SK-N-SH (cell line): ENCODE data around the gene STAB1. TPM values are rescaled to one million over a fixed set of nuclear protein-coding genes. Genes with fewer than 3 reads are reported as not detected.

Experiments used
- CTCF ChIA-PET: fragments of 300-600, 350-600 bp; formaldehyde crosslinking; extraction: SDS; loops from one replicate; lab custom pipeline; 2021; lab: Yijun Ruan, JAX
- POLR2A ChIA-PET: fragments of 350-600 bp; sonication (Branson Sonifier 250); formaldehyde crosslinking; extraction: SDS; loops from one replicate; lab custom pipeline; 2020; ENCODE audit warnings: antibody characterized with exemption, inconsistent platforms; lab: Yijun Ruan, JAX
- DNase-seq: peaks from one replicate; pipeline ENCODE4 v3.0.0; 2012
- H2AFZ ChIP-seq: fragments of 200-600 bp; sonication (generic); 2 replicates; pipeline ENCODE4 v1.8.1; 2016; ENCODE audit warnings: antibody characterized with exemption, mild to moderate bottlenecking, low read depth
- H3F3A ChIP-seq: fragments of 200-600 bp; sonication (generic); replicated peaks from 2 replicates; pipeline ENCODE3; 2016; ENCODE audit warnings: antibody characterized with exemption, mild to moderate bottlenecking; ENCODE audit not compliant: insufficient read depth
- H3K27ac ChIP-seq, 2 experiments: fragments of 200-500 bp in 1 of 2; fragments of 200-600 bp in 1 of 2; sonication (Bioruptor generic) in 1 of 2; sonication (generic), shearing (Covaris generic) in 1 of 2; 2 replicates each; pipeline versions ENCODE4 v1.5.1 to v1.6.1; 2014 to 2016; ENCODE audit warnings: low read depth in 2 of 2, inconsistent platforms in 1 of 2, low read length in 1 of 2, mild to moderate bottlenecking in 1 of 2, mixed read lengths in 1 of 2
- H3K27me3 ChIP-seq: fragments of 200-600 bp; sonication (generic), shearing (Covaris generic); 2 replicates; pipeline ENCODE4 v1.6.1; 2016; ENCODE audit warnings: mixed run types; ENCODE audit not compliant: insufficient read depth
- H3K36me3 ChIP-seq, 2 experiments: fragments of 200-500 bp in 1 of 2; fragments of 200-600 bp in 1 of 2; sonication (Bioruptor generic) in 1 of 2; sonication (generic) in 1 of 2; replicated peaks in 1 of 2; 2 replicates each; pipeline versions ENCODE3 to v1.5.1; 2014 to 2016; ENCODE audit warnings: low read length in 1 of 2, mild to moderate bottlenecking in 1 of 2; ENCODE audit not compliant: insufficient read depth in 2 of 2, control insufficient read depth in 1 of 2
- H3K4me1 ChIP-seq, 2 experiments: fragments of 200-500 bp in 1 of 2; fragments of 200-600 bp in 1 of 2; sonication (Bioruptor generic) in 1 of 2; sonication (generic), shearing (Covaris generic) in 1 of 2; 2 replicates each; pipeline versions ENCODE4 v1.5.1 to v1.6.1; 2014 to 2016; ENCODE audit warnings: low read depth in 1 of 2, low read length in 1 of 2, mixed run types in 1 of 2; ENCODE audit not compliant: insufficient read depth in 2 of 2, control insufficient read depth in 1 of 2
- H3K4me2 ChIP-seq: fragments of 200-600 bp; sonication (generic), shearing (Covaris generic); 2 replicates; pipeline ENCODE4 v1.6.1; 2017; ENCODE audit warnings: mixed run types
- H3K4me3 ChIP-seq, 2 experiments: fragments of 200-500 bp in 1 of 2; fragments of 200-600 bp in 1 of 2; sonication (Bioruptor generic) in 1 of 2; sonication (generic), shearing (Covaris generic) in 1 of 2; 2 replicates each; pipeline versions ENCODE4 v1.5.1 to v1.8.1; 2014 to 2016; ENCODE audit warnings: low read depth in 2 of 2, inconsistent platforms in 1 of 2, low read length in 1 of 2, mild to moderate bottlenecking in 1 of 2, mixed read lengths in 1 of 2, moderate library complexity in 1 of 2
- H3K79me2 ChIP-seq: fragments of 200-600 bp; sonication (generic); 2 replicates; pipeline ENCODE4 v1.8.1; 2017; ENCODE audit warnings: mild to moderate bottlenecking; ENCODE audit not compliant: insufficient read depth
- H3K9ac ChIP-seq: fragments of 200-600 bp; sonication (generic); 2 replicates; pipeline ENCODE4 v1.6.1; 2017; ENCODE audit warnings: mixed run types
- H3K9me2 ChIP-seq: fragments of 200-600 bp; sonication (generic); 2 replicates; pipeline ENCODE4 v1.6.1; 2017; ENCODE audit warnings: mixed run types
- H3K9me3 ChIP-seq: fragments of 200-600 bp; sonication (generic); 2 replicates; pipeline ENCODE4 v1.6.1; 2017; ENCODE audit warnings: mixed run types, mild to moderate bottlenecking, moderate library complexity
- H4K20me1 ChIP-seq: fragments of 200-600 bp; sonication (generic); 2 replicates; pipeline ENCODE4 v1.6.1; 2017; ENCODE audit warnings: mild to moderate bottlenecking, mixed run types; ENCODE audit not compliant: insufficient read depth
- ELF1 ChIP-seq: IDR thresholded peaks from 2 replicates; pipeline ENCODE4 v1.4.0; 2012
- EZH2phosphoT487 ChIP-seq: fragments of 200-600 bp; sonication (generic); IDR thresholded peaks from 2 replicates; pipeline ENCODE4 v1.6.1; 2017; ENCODE audit warnings: low read depth, mixed run types, mild to moderate bottlenecking, antibody characterized with exemption, moderate library complexity, borderline replicate concordance
- FOXJ3 ChIP-seq: sonication (generic); formaldehyde crosslinking; IDR thresholded peaks from 2 replicates; pipeline ENCODE4 v1.5.1; 2020; ENCODE audit warnings: mild to moderate bottlenecking, missing genetic modification reagents
- FOXM1 ChIP-seq: IDR thresholded peaks from 2 replicates; pipeline ENCODE4 v1.4.0; 2012; ENCODE audit warnings: low read depth, mild to moderate bottlenecking
- JUND ChIP-seq: IDR thresholded peaks from 2 replicates; pipeline ENCODE4 v1.4.0; 2012
- MEF2A ChIP-seq: IDR thresholded peaks from 2 replicates; pipeline ENCODE4 v1.4.0; 2012; ENCODE audit warnings: low read depth, borderline replicate concordance
- NRF1 ChIP-seq: IDR thresholded peaks from 2 replicates; pipeline ENCODE4 v1.6.1; 2012; ENCODE audit warnings: low read depth, mild to moderate bottlenecking, low read length
- PBX3 ChIP-seq: IDR thresholded peaks from 2 replicates; pipeline ENCODE4; 2012
- POLR2AphosphoS5 ChIP-seq: IDR thresholded peaks from 2 replicates; pipeline ENCODE4 v1.6.1; 2012; ENCODE audit warnings: low read depth, low read length
- RAD21 ChIP-seq: IDR thresholded peaks from 2 replicates; pipeline ENCODE4 v1.6.1; 2012; ENCODE audit warnings: mild to moderate bottlenecking, low read length
- RXRA ChIP-seq: IDR thresholded peaks from 2 replicates; pipeline ENCODE4 v1.4.0; 2012; ENCODE audit warnings: low read depth, mild to moderate bottlenecking, borderline replicate concordance
- SIN3A ChIP-seq: IDR thresholded peaks from 2 replicates; pipeline ENCODE4 v1.6.1; 2012; ENCODE audit warnings: low read depth, mild to moderate bottlenecking, low read length, moderate library complexity, borderline replicate concordance
- SMC3 ChIP-seq: IDR thresholded peaks from 2 replicates; pipeline ENCODE4 v1.6.1; 2012; ENCODE audit warnings: low read depth, low read length, improper control_type of control experiment
- TAF1 ChIP-seq: IDR thresholded peaks from 2 replicates; pipeline ENCODE4 v1.6.1; 2012; ENCODE audit warnings: low read depth, mild to moderate bottlenecking, low read length, moderate library complexity, borderline replicate concordance
- YY1 ChIP-seq: IDR thresholded peaks from 2 replicates; pipeline ENCODE4 v1.4.0; 2012; ENCODE audit warnings: low read depth, mild to moderate bottlenecking
- WGBS: methylation state at CpG from one replicate; pipeline ENCODE4 v1.1.6; 2017; ENCODE audit warnings: low lambda C conversion rate; 5-methylcytosine and 5-hydroxymethylcytosine counted together
- polyA plus RNA-seq, 3 experiments: library from polyadenylated mRNA; depleted of rRNA; stranded (reverse); fragments of >200 nt; gene quantifications; 2 replicates each; pipeline ENCODE4 v1.2.3, GENCODE V29; 2012
- TF ChIP-seq, protein P1 (sequence below): IDR thresholded peaks from 2 replicates; pipeline ENCODE4 v1.4.0; 2012; ENCODE audit warnings: low read depth, borderline replicate concordance
- TF ChIP-seq, protein P2 (sequence below): IDR thresholded peaks from 2 replicates; pipeline ENCODE4 v1.6.1; 2012; ENCODE audit warnings: mild to moderate bottlenecking, low read depth, low read length, moderate library complexity

The STAB1 gene
- polyA plus RNA-seq, 1 of the 3 experiments (the other 2 are of a cell fraction), result 0.05 TPM

DNA sequence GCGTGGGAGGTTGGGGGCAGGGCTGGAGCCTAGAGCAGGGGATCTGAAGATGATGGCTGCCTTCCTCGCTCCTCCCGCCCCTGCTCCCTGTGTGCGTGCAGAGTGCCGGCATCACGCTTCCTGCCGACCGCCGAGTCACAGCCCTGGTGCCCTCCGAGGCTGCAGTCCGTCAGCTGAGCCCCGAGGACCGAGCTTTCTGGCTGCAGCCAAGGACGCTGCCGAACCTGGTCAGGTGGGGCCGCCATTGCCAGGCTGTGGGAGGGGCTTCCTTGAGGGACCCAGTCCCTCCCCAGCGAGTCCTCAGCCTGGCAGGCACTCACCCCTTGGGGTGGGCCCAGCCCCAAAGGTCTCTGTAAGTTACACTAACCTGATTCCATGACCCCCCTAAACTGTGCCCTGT lies 17.6 kb downstream of the STAB1 start:
- Histone ChIP-seq H3F3A (no peaks in the 10 kb centered on the region), H3K4me3 (no peak overlapping the region), H3K36me3 (no peaks in the 10 kb centered on the region), H3K4me1 (peaks cover 0 to 14% of the 10 kb centered on the region in 2 experiments; a peak in 1 of 4 replicates), H4K20me1 (no peaks in the 10 kb centered on the region), H3K27me3 (no peaks in the 10 kb centered on the region), H3K9me3 (no peaks in the 10 kb centered on the region), H3K9me2 (no peaks in the 10 kb centered on the region), H3K79me2 (no peaks in the 10 kb centered on the region), H3K27ac (no peak overlapping the region), H2AFZ (no peak overlapping the region), H3K9ac (no peak overlapping the region), H3K4me2 (no peak overlapping the region)
- TF ChIP-seq TAF1, result no peak
- no peak for TF ChIP-seq JUND
- TF ChIP-seq RXRA, result no peak
- TF ChIP-seq, protein P1, sequence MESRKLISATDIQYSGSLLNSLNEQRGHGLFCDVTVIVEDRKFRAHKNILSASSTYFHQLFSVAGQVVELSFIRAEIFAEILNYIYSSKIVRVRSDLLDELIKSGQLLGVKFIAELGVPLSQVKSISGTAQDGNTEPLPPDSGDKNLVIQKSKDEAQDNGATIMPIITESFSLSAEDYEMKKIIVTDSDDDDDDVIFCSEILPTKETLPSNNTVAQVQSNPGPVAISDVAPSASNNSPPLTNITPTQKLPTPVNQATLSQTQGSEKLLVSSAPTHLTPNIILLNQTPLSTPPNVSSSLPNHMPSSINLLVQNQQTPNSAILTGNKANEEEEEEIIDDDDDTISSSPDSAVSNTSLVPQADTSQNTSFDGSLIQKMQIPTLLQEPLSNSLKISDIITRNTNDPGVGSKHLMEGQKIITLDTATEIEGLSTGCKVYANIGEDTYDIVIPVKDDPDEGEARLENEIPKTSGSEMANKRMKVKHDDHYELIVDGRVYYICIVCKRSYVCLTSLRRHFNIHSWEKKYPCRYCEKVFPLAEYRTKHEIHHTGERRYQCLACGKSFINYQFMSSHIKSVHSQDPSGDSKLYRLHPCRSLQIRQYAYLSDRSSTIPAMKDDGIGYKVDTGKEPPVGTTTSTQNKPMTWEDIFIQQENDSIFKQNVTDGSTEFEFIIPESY, result no peak
- TF ChIP-seq YY1, result no peak
- no peak for TF ChIP-seq FOXJ3 (CRISPR knock-in tag)
- TF ChIP-seq SIN3A, result no peak
- no peak for TF ChIP-seq PBX3
- no peak for TF ChIP-seq NRF1
- no peak for TF ChIP-seq FOXM1
- TF ChIP-seq, protein P2, sequence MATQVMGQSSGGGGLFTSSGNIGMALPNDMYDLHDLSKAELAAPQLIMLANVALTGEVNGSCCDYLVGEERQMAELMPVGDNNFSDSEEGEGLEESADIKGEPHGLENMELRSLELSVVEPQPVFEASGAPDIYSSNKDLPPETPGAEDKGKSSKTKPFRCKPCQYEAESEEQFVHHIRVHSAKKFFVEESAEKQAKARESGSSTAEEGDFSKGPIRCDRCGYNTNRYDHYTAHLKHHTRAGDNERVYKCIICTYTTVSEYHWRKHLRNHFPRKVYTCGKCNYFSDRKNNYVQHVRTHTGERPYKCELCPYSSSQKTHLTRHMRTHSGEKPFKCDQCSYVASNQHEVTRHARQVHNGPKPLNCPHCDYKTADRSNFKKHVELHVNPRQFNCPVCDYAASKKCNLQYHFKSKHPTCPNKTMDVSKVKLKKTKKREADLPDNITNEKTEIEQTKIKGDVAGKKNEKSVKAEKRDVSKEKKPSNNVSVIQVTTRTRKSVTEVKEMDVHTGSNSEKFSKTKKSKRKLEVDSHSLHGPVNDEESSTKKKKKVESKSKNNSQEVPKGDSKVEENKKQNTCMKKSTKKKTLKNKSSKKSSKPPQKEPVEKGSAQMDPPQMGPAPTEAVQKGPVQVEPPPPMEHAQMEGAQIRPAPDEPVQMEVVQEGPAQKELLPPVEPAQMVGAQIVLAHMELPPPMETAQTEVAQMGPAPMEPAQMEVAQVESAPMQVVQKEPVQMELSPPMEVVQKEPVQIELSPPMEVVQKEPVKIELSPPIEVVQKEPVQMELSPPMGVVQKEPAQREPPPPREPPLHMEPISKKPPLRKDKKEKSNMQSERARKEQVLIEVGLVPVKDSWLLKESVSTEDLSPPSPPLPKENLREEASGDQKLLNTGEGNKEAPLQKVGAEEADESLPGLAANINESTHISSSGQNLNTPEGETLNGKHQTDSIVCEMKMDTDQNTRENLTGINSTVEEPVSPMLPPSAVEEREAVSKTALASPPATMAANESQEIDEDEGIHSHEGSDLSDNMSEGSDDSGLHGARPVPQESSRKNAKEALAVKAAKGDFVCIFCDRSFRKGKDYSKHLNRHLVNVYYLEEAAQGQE, result no peak
- no peak for TF ChIP-seq EZH2phosphoT487
- no peak for TF ChIP-seq MEF2A
- TF ChIP-seq SMC3, result no peak
- TF ChIP-seq ELF1, result no peak
- no peak for TF ChIP-seq RAD21
- TF ChIP-seq POLR2AphosphoS5, result no peak
- DNase-seq, result no peak
- WGBS, result 80% methylated on average over 7 of the region's 17 CpGs
- ChIA-PET POLR2A (no interaction called here), CTCF (interaction anchor here (0.6 to 0.7 kb wide), 2 partner anchors 37 to 40 kb away, joined by 3 read pairs; no protein-coding TSS in a partner anchor)
